ENCODE measurements around the gene SMOC1. TPM values are rescaled to one million over a fixed set of nuclear protein-coding genes. Genes with fewer than 3 reads are reported as not detected.

The SMOC1 gene
- total RNA-seq, 1 donor from 2014 or later = 3.1 TPM

DNA sequence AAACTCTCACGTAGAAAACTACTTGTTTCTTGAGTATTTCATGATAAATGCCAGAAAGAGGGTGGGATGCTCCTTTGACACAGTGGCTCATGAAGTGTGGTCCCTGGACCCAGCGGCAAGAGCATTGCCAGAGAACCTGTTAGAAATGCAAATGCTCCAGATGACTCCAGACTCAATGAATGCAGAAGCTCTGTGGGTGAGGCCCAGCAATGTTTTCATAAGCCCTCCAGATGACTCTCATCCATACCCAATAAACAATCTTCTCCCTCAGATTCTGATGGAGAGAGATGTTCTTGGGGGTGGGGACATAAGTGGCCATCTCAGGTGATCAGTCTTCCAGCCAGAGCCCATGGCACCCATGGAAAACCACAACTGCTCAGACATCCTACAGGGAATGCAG lies 88.9 kb downstream of the SMOC1 start:
- Histone ChIP-seq H3K9ac (ENCODE audit: low read depth in 1 of 3, low read length in 3 of 3) (no peak overlapping the region), H3K27ac (ENCODE audit: low read depth, low read length) (no peak overlapping the region), H3K27me3 (ENCODE audit: control insufficient read depth in 3 of 3, insufficient read depth in 3 of 3, low read length in 3 of 3) (no peaks in the 10 kb centered on the region), H3K36me3 (ENCODE audit: control insufficient read depth in 3 of 3, insufficient read depth in 3 of 3, low read length in 3 of 3) (no peaks in the 10 kb centered on the region), H3K9me3 (ENCODE audit: control insufficient read depth in 3 of 3, low read length in 3 of 3) (no peaks in the 10 kb centered on the region), H3K4me3 (ENCODE audit: low read length in 3 of 3) (no peak overlapping the region), H3K4me1 (ENCODE audit: control insufficient read depth in 3 of 3, insufficient read depth in 3 of 3, low read length in 3 of 3) (no peaks in the 10 kb centered on the region)

DNA sequence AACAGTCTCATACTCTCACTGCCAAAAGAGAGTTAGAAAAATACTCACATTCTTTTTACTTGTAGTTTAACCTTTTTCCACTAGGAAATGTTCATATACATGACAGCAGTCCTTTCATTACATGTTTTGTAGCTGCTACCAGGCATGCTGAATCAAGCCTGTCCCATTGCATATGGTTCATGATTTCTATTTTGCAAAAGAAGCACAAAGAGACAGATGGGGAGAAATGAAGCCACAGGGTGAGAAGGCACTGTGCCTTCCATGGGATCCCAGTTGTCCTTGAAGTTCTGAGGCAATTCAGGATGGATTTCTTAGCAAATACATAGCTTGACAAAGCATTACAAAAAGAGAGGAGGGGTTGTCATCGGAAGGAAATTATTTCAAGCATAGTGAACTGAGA lies 89.5 kb downstream of the SMOC1 start:
- Histone ChIP-seq H3K4me1 (ENCODE audit: control insufficient read depth in 3 of 3, insufficient read depth in 3 of 3, low read length in 3 of 3) (no peaks in the 10 kb centered on the region), H3K36me3 (ENCODE audit: control insufficient read depth in 3 of 3, insufficient read depth in 3 of 3, low read length in 3 of 3) (no peaks in the 10 kb centered on the region), H3K27ac (ENCODE audit: low read depth, low read length) (no peak overlapping the region), H3K9me3 (ENCODE audit: control insufficient read depth in 3 of 3, low read length in 3 of 3) (no peaks in the 10 kb centered on the region), H3K4me3 (ENCODE audit: low read length in 3 of 3) (no peak overlapping the region), H3K27me3 (ENCODE audit: control insufficient read depth in 3 of 3, insufficient read depth in 3 of 3, low read length in 3 of 3) (no peaks in the 10 kb centered on the region), H3K9ac (ENCODE audit: low read depth in 1 of 3, low read length in 3 of 3) (no peak overlapping the region)

DNA sequence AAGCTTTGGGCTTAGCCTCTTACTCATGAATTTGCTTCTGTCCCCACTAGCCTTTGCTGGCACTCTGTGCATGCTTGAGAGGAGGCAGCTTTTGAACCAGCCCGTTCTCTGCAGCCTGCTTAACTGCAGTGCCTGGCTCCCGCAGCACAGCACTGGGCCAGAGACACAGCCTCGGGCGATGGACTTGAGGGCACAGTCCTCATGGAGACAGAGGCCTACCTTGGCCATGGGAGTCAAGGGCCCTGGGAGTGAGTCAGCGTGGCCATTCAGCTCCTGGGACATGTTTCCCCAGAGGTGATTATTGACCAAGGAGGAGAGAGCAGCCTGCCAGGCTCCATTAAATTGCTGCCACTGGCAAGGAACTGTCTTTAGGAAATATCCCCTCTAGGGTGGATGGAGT lies 93.5 kb downstream of the SMOC1 start:
- Histone ChIP-seq H3K4me1 (ENCODE audit: control insufficient read depth in 3 of 3, insufficient read depth in 3 of 3, low read length in 3 of 3) (no peaks in the 10 kb centered on the region), H3K27me3 (ENCODE audit: control insufficient read depth in 3 of 3, insufficient read depth in 3 of 3, low read length in 3 of 3) (no peaks in the 10 kb centered on the region), H3K27ac (ENCODE audit: low read depth, low read length) (no peak overlapping the region), H3K9me3 (ENCODE audit: control insufficient read depth in 3 of 3, low read length in 3 of 3) (no peaks in the 10 kb centered on the region), H3K9ac (ENCODE audit: low read depth in 1 of 3, low read length in 3 of 3) (no peak overlapping the region), H3K4me3 (ENCODE audit: low read length in 3 of 3) (no peak overlapping the region), H3K36me3 (ENCODE audit: control insufficient read depth in 3 of 3, insufficient read depth in 3 of 3, low read length in 3 of 3) (peaks cover 0 to 2% (median 0%) of the 10 kb centered on the region in 3 donors)

DNA sequence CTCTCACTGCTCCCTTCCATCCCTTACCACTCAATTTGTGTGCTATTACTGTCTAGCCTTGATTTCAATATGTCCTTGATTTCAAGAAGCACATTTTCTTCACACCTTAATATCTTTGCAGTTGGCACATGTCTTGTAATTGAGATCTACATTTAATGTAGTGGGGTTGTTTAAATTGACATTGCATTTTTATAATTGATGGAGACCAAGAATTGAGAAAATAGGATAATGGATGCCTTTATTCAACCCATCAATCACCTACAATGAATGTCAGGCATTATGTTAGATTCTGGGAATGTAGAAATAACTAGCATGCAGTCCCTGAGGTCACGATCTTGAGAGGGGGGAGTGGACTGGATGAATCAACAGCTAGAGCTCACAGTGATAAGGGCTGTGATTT lies 94.6 kb downstream of the SMOC1 start:
- Histone ChIP-seq H3K27me3 (ENCODE audit: control insufficient read depth in 3 of 3, insufficient read depth in 3 of 3, low read length in 3 of 3) (no peaks in the 10 kb centered on the region), H3K4me1 (ENCODE audit: control insufficient read depth in 3 of 3, insufficient read depth in 3 of 3, low read length in 3 of 3) (no peaks in the 10 kb centered on the region), H3K4me3 (ENCODE audit: low read length in 3 of 3) (no peak overlapping the region), H3K27ac (ENCODE audit: low read depth, low read length) (no peak overlapping the region), H3K9ac (ENCODE audit: low read depth in 1 of 3, low read length in 3 of 3) (no peak overlapping the region), H3K36me3 (ENCODE audit: control insufficient read depth in 3 of 3, insufficient read depth in 3 of 3, low read length in 3 of 3) (peaks cover 0 to 2% (median 0%) of the 10 kb centered on the region in 3 donors), H3K9me3 (ENCODE audit: control insufficient read depth in 3 of 3, low read length in 3 of 3) (no peaks in the 10 kb centered on the region)

DNA sequence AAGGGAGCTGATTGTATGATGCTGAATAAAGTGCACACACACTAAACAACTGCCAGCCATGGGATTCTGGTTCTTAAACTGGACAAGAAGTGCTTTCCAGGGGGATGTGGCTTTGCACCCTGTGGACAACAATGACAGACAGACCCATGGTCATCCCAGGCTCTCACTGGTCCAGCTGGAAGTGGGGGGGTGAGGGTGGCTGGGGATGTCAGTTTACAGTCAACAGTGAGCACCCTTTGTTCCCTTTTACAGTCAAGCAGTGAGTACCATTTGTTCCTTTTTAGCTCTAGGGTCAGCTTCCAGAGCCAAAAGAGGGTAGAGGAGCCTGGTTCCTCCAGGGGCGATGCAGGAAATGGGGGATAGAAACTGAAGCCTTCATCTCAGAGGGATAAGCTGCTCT lies 100.7 kb downstream of the SMOC1 start:
- H3K27me3 ChIP-seq (ENCODE audit: control insufficient read depth in 3 of 3, insufficient read depth in 3 of 3, low read length in 3 of 3) = no peaks in the 10 kb centered on the region
- H3K9ac ChIP-seq (ENCODE audit: low read depth in 1 of 3, low read length in 3 of 3) = no peak overlapping the region
- no peak overlapping the region for H3K4me3 ChIP-seq (ENCODE audit: low read length in 3 of 3)
- H3K4me1 ChIP-seq (ENCODE audit: control insufficient read depth in 3 of 3, insufficient read depth in 3 of 3, low read length in 3 of 3) = peaks cover 20 to 29% (median 20%) of the 10 kb centered on the region in 3 donors
- no peaks in the 10 kb centered on the region for H3K9me3 ChIP-seq (ENCODE audit: control insufficient read depth in 3 of 3, low read length in 3 of 3)
- H3K27ac ChIP-seq (ENCODE audit: low read depth, low read length) = no peak overlapping the region
- H3K36me3 ChIP-seq (ENCODE audit: control insufficient read depth in 3 of 3, insufficient read depth in 3 of 3, low read length in 3 of 3) = peaks cover 0 to 2% (median 0%) of the 10 kb centered on the region in 3 donors

DNA sequence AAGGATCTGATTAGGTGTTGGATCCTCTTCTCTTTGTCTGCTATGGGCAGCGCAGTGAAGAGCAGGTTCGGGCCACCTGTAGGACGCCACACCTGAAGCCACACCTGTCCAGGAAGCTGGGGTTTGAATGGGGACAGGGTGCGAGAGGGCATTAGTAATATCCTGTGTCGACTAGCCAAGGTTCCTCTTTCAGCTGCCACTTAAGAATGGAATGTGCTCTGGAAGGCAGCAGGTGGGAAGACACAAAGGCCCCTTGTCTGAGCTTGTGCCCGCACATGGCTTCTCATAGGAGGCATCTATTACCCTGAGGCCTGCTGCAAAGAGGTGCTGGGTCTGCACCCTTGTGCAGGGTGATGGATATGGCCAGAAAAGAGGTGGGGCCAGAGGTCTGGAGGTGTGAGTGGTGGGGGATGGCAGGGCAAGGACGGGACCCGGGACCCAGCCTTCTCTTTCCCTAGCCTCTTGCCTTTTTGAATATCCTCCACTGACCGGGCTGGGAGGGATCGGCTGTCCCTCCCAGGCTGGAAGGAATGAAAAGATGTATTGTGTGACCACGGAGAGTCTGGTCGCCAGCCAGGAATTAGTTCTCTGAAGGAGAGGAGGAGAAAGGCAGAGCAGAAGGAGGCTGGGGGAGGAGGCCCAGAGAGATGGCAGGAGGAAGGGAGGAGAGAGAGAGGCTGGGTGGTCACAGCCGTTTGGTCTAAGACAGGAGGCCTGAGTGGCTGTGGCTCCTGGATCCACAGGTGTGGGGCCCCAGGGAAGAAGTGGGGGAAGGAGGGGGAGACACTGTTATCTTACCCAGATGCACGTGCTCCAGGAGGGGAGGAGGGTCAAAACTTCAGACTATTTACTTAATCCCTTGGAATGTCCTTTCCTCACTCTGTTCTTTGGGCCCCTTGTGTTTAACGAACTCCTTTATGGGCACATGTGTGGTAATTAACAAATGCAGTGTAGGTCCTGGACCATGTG lies 101.5 kb downstream of the SMOC1 start:
- no peaks in the 10 kb centered on the region for H3K9me3 ChIP-seq (ENCODE audit: control insufficient read depth in 3 of 3, low read length in 3 of 3)
- H3K36me3 ChIP-seq (ENCODE audit: control insufficient read depth in 3 of 3, insufficient read depth in 3 of 3, low read length in 3 of 3) = no peaks in the 10 kb centered on the region
- no peak overlapping the region for H3K4me3 ChIP-seq (ENCODE audit: low read length in 3 of 3)
- H3K27ac ChIP-seq (ENCODE audit: low read depth, low read length) = no peak overlapping the region
- H3K27me3 ChIP-seq (ENCODE audit: control insufficient read depth in 3 of 3, insufficient read depth in 3 of 3, low read length in 3 of 3) = no peaks in the 10 kb centered on the region
- H3K9ac ChIP-seq (ENCODE audit: low read depth in 1 of 3, low read length in 3 of 3) = no peak overlapping the region
- H3K4me1 ChIP-seq (ENCODE audit: control insufficient read depth in 3 of 3, insufficient read depth in 3 of 3, low read length in 3 of 3) = peaks cover 20 to 29% (median 20%) of the 10 kb centered on the region in 3 donors

DNA sequence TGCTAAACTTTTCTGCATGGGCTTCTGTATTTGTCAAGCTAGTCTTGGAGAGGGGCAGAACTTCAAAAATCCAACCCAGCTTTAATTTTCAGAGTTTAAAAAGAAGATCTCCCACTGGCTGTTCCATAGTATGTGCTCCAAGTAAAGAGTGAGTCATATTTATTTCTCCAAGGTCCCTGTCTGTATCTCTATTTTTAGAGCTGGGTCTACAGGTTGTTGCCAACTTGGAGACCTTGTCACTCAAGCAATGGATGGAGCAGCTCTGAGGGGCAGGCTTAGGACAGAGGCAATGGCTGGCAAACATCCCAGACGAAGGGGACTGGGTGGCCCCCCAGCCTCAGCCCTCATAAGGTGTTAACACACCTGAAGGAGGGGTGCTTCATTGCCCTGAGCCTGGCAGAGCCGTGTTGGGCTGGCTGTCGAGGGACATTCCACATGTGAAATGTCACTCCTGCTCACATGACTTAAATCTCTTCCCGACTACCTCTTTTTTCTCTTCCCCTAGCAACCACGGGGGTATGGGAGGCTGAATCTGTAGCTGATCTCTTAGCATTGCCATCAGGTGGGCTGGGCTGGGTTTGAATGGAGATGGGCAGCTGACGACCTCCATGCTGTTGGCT lies 103.1 kb downstream of the SMOC1 start:
- Histone ChIP-seq H3K27ac (ENCODE audit: low read depth, low read length) (peak overlapping the region; percentile 52), H3K27me3 (ENCODE audit: control insufficient read depth in 3 of 3, insufficient read depth in 3 of 3, low read length in 3 of 3) (no peaks in the 10 kb centered on the region), H3K4me3 (ENCODE audit: low read length in 3 of 3) (peak overlapping the region; percentile 57 to 74 (median 61)), H3K9ac (ENCODE audit: low read depth in 1 of 3, low read length in 3 of 3) (peak overlapping the region; percentile 36 to 70 (median 48)), H3K4me1 (ENCODE audit: control insufficient read depth in 3 of 3, insufficient read depth in 3 of 3, low read length in 3 of 3) (peaks cover 20 to 29% (median 20%) of the 10 kb centered on the region in 3 donors), H3K36me3 (ENCODE audit: control insufficient read depth in 3 of 3, insufficient read depth in 3 of 3, low read length in 3 of 3) (no peaks in the 10 kb centered on the region), H3K9me3 (ENCODE audit: control insufficient read depth in 3 of 3, low read length in 3 of 3) (no peaks in the 10 kb centered on the region)

DNA sequence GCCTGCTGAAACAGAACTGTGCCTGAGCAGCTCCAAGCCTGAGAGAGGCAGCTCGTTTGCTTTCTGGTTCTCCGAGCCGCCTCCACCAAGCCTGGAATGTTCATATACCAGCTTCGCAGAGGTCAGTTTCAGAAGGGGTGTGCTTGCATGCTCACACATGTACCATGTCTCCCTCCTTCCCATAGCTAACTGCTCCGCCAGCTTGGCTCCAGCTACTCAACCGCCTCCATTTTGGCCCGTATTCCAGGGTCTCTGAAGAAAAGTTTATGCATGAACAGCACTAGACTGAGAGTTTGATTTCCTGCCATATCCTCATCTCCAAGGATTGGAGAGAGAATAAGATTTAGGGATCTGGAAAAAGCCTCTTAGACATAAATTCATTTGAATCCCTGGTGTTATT lies 103.7 kb downstream of the SMOC1 start:
- Histone ChIP-seq H3K4me3 (ENCODE audit: low read length in 3 of 3) (peak overlapping the region; percentile 57 to 74 (median 61)), H3K9ac (ENCODE audit: low read depth in 1 of 3, low read length in 3 of 3) (peak overlapping the region; percentile 36 to 70 (median 48)), H3K9me3 (ENCODE audit: control insufficient read depth in 3 of 3, low read length in 3 of 3) (no peaks in the 10 kb centered on the region), H3K36me3 (ENCODE audit: control insufficient read depth in 3 of 3, insufficient read depth in 3 of 3, low read length in 3 of 3) (no peaks in the 10 kb centered on the region), H3K27ac (ENCODE audit: low read depth, low read length) (peak overlapping the region; percentile 52), H3K27me3 (ENCODE audit: control insufficient read depth in 3 of 3, insufficient read depth in 3 of 3, low read length in 3 of 3) (no peaks in the 10 kb centered on the region), H3K4me1 (ENCODE audit: control insufficient read depth in 3 of 3, insufficient read depth in 3 of 3, low read length in 3 of 3) (peaks cover 20 to 29% (median 20%) of the 10 kb centered on the region in 3 donors)

DNA sequence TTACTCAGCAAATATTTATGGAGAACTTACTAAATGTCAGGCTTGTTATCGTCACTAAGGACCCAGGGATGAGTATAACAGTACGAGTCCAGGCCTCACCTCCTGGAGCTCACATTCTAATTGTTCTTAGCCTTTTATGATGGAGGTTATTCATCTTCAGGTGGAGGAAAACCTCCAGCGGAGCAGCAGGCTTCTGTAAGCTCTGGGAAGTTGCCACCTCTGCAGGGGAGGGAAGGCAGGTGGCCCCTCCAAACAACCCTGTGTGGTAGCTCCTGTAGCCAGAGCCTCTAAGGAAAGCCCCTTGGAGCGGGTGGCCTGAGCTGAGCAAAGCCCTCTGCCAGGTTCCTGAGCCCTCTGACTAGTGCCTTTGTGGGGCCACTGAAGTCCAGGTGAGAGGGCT lies 104.1 kb downstream of the SMOC1 start:
- peak overlapping the region in 1 of 3 donors; percentile 25 for H3K4me3 ChIP-seq (ENCODE audit: low read length in 3 of 3)
- H3K27ac ChIP-seq (ENCODE audit: low read depth, low read length) = no peak overlapping the region
- H3K4me1 ChIP-seq (ENCODE audit: control insufficient read depth in 3 of 3, insufficient read depth in 3 of 3, low read length in 3 of 3) = peaks cover 20 to 29% (median 20%) of the 10 kb centered on the region in 3 donors

DNA sequence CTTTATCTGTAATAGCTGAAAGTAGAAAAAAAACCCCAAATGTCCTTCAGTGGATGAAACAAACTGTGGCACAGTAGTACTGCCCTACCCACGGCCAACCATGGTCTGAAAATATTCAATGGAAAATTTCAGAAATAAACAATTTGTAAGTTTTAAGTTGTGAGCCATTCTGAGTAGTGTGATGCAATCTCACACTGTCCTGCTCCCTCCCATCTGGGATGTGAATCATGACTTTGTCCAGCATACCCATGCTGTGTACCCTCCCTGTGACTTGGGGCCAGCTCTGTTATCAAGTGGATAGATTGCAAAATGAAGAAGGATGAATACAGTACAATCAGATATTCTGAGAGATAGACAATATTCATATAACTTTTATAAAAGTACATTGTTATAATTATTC lies 106.2 kb downstream of the SMOC1 start:
- no peak overlapping the region for H3K9ac ChIP-seq (ENCODE audit: low read depth in 1 of 3, low read length in 3 of 3)

More for the DNA sequence above, 104.1 kb downstream of the SMOC1 start:
- Histone ChIP-seq H3K9me3 (ENCODE audit: control insufficient read depth in 3 of 3, low read length in 3 of 3) (no peaks in the 10 kb centered on the region), H3K36me3 (ENCODE audit: control insufficient read depth in 3 of 3, insufficient read depth in 3 of 3, low read length in 3 of 3) (no peaks in the 10 kb centered on the region), H3K9ac (ENCODE audit: low read depth in 1 of 3, low read length in 3 of 3) (peak overlapping the region in 1 of 3 donors; percentile 4), H3K27me3 (ENCODE audit: control insufficient read depth in 3 of 3, insufficient read depth in 3 of 3, low read length in 3 of 3) (no peaks in the 10 kb centered on the region)

More for the DNA sequence above, 106.2 kb downstream of the SMOC1 start:
- H3K27me3 ChIP-seq (ENCODE audit: control insufficient read depth in 3 of 3, insufficient read depth in 3 of 3, low read length in 3 of 3) = no peaks in the 10 kb centered on the region
- no peak overlapping the region for H3K27ac ChIP-seq (ENCODE audit: low read depth, low read length)
- no peak overlapping the region for H3K4me3 ChIP-seq (ENCODE audit: low read length in 3 of 3)
- H3K9me3 ChIP-seq (ENCODE audit: control insufficient read depth in 3 of 3, low read length in 3 of 3) = no peaks in the 10 kb centered on the region
- H3K4me1 ChIP-seq (ENCODE audit: control insufficient read depth in 3 of 3, insufficient read depth in 3 of 3, low read length in 3 of 3) = peaks cover 20 to 28% (median 20%) of the 10 kb centered on the region in 3 donors
- H3K36me3 ChIP-seq (ENCODE audit: control insufficient read depth in 3 of 3, insufficient read depth in 3 of 3, low read length in 3 of 3) = no peaks in the 10 kb centered on the region

All from skeletal muscle tissue (tissue), 4 donors.